Lung microvascular endothelial cell (primary cell): Measurements from ENCODE around the gene CNOT11. TPM values are rescaled to one million over a fixed set of nuclear protein-coding genes. Genes with fewer than 3 reads are reported as not detected.
A peak's percentile ranks its signal among the peaks of the same experiment; 100 is the strongest.
"Not testable (repeated sequence)": the region's sequence is repeated elsewhere in the genome, so short reads cannot be mapped to it uniquely, and the experiment has no call there.

ENCODE experiments used
- DNase-seq, 2 donors: peaks; one replicate each; pipeline versions ENCODE4 v3.0.0 to v3.0.0-alpha.2; 2010; ENCODE audit warnings: low read depth in 2 of 2
- total RNA-seq: library from RNA; depleted of rRNA; stranded (reverse); fragments of >200 nt; gene quantifications from 2 replicates; pipeline ENCODE4 v1.2.1, GENCODE V29; 2014

CNOT11 gene
- total RNA-seq, result 12.9 and 15.7 TPM in 2 replicates

DNA sequence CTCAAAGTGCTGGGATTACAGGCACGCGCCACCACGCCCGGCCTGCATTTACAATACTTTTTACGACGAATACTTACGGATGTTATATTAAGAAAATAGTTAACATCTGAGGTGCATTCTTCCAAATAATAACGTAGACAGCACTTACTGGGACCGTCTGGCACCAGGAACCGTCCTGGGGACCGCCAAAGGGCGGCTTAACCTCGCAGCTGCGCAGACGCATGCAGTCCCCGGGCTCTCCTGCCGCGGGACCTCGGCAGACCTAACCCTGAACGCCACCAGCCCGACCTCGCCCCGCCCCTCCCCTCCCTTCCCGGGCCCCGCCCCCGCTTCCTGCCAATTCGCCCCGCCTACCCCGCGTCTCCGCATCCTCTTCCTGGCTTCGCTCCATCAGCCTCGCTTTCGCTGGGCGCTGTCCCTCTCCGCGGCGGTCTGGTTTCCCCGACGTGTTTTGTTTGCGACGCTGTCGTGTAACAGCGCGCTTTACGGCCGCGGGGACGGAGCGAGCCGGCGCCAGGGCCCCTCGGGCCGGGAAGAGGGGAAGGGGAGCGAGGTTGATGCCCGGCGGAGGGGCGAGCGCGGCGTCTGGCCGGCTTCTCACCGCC is at the start of gene CNOT11:
CNOT11 (plus strand) TSS at position 479 of the 605 bp plus-strand sequence; CDS start at position 558, 79 bp downstream.
- DNase-seq, result peak; percentile 98 to 99

DNA sequence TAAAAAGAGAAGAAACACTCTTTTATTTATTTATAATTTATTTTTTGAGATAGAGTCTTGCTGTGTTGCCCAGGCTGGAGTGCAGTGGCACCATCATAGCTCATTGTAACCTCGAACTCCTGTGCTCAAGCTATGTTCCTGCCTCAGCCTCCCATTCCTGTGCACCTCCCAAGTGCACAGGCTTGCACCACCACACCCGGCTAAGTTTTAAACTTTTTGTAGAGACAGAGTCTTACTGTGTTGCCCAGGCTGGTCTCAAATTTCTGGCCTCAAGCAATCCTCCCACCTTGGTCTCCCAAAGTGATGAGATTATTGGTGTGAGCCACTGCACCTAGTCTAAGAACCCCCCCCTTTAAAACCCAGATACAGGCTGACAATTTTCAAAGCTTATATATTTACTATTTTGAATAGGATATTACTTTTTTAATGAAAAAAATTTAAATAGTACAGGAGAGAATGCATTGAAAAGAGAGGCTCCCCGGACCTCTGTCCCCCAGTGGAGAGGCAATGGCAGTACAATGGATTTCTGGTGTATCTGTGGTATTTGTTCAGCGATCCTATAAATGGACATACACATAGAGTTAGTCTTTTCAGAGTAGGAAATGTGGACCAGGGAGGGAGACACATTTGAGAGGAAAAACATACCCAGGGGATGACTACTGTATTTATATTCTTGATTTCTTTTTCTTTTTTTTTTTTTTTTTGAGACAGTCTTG is 48.1 kb upstream of the CNOT11 start:
- peak in 1 of 2 donors; percentile 5 for DNase-seq

DNA sequence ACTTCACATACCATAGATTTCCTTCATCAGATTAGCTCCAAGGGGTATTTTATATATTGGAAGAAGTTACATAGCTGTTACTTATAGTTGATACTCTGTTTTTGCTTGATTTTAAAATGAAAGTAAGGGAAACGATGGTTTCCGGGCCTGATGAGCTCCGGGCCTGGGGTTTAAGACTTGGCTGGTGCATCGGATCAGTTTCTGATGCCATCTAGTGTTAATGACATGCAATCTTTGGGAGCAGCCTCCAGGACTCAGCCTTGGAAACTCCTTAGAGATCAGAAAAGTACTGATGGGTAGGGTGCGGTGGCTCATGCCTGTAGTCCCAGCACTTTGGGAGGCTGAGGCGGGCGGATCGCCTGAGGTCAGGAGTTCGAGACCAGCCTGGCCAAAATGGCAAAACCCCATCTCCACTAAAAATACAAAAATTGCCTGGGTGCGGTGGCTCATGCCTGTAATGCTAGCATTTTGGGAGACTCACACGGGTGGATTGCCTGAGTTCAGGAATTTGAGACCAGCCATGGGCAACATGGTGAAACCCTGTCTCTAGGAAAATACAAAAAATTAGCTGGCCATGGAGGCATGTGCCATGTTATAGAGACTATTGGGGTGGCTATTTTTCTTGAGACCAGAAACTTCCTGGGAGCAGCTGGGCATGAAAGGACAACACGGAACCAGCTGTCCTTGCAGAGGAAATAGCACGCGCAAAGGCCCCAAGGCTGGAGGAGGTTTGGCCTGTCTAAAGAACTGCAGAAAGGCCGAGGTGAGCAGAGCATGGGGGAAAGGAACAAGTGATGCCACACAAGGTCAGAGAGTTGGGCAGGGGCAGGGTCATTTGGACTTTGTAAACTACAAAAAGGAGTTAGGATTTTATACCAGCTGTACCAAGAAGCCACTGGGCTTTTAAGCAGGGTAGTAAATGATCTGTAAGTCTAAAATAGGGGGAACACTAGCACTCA is 46.9 kb upstream of the CNOT11 start:
- peak; percentile 78 to 88 for DNase-seq

DNA sequence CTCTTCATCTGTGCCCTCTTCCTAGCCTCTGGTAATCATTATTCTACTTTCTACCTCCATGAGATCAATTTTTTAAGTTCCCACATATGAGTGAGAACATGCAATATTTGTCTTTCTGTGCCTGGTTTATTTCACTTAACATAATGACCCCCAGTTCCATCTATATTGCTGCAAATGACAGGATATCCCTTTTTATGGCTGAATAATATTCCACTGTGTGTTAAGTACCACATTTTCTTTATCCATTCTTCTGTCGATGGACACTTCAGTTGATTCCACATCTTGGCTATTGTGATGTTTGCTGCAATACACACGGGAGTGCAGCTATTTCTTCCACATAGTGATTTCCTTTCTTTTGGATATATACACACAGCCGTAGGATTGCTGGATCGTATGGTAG is 43.9 kb upstream of the CNOT11 start:
- DNase-seq, result no peak

DNA sequence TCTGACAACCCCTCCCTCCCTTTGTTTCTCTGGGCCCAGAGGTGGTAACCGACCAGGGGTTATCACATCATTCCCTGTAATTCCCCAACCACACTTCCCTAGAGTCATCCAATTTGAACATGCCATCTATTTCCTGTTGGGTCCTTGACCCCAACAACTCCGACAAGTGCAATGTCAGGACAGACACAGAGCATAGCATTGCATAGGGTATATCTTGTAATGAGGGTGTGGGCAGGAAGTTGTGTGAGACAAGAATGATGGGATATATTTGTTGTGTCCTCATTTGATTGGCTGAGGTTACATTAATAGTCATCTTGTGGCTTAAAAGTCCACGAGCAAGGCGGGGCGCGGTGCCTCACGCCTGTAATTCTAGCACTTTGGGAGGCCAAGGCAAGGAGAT is 33.4 kb upstream of the CNOT11 start:
- DNase-seq, result no peak

DNA sequence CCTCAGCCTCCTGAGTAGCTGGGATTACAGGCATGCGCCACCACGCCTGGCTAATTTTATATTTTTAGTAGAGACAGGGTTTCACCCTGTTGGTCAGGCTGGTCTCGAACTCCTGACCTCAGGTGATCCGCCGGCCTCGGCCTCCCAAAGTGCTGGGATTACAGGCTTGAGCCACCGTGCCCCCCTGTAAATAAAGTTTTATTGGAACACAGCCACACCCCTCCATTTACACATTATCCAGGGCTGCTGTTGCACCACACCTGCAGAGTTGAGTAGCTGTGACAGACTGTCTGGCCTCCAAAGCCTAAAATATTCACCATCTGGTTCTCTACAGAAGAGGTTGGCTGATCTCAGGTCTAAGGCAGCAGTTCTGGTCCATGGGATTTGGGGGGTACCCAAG is 32.6 kb upstream of the CNOT11 start:
- not testable (repeated sequence) for DNase-seq

DNA sequence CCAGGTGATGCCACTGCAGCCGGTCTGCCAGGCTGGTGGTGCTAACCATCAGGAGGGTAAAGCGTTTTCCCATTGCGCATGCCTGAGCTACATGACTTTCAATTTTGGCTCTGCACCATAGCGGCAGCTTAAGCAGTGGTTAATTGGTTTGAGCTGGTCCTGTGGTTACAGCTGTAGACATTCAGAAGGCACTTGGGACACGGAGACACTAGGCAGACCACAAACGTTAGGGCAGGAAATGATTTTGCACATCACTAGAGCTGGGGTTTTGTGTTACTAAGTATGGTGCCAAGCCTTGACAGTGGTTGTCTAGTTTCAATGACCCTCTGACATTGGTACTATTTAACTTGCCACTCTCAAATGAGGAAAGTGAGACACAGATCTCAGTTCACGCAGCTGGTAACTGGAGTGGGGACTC is 28.9 kb upstream of the CNOT11 start:
- no peak for DNase-seq

DNA sequence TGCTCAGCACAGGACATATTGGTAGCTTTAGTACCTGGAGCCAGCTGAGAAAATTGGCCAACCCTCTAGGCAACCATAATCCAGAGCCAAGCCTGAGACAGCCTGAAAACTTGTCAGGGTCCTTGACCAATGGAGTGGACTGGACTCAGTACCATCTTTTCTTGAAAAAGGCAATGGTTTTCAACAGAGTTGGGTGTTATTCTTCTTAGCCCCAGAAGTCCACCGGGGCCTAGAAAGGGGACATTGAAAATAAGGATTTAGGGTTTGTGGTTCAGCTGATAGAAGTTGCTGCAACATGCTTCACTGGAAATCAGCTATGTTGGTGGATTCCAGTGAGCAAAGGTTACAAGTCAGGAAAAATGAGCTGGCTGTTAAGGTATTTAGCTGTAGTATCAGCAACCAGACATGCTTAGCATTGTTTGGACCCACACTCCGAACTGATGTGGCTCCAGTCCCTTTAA is 22.1 kb upstream of the CNOT11 start:
- DNase-seq, result no peak

DNA sequence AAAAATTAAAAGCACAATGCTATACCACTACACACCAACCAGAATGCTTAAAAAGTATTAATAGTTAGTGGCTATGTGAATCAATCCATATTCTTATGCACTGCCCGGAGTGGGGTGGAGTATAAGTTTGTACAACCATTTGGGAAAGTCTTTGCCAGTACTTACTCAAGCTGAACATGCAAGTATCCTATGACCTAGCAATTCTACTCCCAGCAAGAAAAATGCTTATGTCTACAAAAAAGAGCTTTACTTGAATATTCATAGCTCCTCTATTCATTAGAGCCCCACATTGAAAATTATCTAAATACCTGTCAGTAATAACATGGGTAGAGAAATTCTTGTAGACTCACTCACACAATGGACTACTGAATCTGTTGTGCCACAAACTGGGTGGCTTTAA is 21.4 kb upstream of the CNOT11 start:
- DNase-seq, result no peak

DNA sequence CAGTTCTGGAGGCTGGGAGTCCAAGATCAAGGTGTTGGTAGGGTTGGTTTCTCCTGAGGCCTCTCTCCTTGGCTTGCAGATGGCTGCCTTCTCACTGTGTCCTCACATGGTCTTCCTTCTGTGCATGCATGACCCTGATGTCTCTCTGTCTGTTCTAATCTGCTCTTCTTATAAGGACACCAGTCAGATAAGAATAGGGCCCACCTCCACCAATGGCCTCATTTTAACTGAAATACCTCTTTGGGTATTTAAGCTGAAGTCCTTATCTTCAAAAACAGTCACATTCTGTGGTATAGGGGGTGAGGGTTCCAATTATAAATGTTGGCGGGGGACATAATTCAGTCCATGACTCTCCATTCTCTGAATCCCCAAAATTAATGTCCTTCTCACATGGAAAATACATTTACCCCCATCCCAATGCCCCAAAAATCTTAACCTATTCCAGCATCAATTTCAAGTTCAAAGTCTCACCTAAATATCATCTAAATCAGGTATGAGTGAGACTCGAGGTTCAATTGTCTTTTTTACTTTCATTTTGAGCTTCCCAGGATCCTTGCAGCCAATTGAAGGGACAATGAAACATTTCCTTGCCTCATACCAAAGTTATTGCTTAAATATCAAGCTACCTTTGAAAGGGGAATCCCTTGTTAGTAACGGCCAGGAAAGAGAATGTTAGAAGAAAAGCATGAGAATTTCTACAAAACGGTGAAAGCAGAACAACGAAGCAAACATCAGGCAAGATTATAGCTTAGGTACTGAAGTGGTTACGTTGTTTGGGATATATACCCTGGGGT is 20.6 kb upstream of the CNOT11 start:
- no peak for DNase-seq

DNA sequence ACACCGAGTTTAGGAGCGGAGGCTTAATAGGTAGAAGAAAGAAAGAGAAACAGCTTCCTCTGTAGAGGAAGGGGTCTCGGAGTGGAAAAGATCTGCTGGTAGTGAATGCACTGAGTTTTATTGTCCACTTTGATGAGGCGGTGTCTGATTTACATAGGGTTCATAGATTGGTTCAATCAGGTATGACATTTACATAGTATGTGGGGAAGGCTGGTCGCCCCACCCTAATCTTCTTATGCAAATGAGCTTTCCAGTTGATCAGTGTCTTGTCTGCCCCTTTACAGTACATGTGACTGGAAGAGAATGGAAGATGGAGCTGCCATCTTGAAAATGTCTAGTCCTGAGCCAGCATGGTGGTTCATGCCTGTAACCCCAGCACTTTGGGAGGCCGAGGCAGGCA is 19.9 kb upstream of the CNOT11 start:
- DNase-seq, result no peak

DNA sequence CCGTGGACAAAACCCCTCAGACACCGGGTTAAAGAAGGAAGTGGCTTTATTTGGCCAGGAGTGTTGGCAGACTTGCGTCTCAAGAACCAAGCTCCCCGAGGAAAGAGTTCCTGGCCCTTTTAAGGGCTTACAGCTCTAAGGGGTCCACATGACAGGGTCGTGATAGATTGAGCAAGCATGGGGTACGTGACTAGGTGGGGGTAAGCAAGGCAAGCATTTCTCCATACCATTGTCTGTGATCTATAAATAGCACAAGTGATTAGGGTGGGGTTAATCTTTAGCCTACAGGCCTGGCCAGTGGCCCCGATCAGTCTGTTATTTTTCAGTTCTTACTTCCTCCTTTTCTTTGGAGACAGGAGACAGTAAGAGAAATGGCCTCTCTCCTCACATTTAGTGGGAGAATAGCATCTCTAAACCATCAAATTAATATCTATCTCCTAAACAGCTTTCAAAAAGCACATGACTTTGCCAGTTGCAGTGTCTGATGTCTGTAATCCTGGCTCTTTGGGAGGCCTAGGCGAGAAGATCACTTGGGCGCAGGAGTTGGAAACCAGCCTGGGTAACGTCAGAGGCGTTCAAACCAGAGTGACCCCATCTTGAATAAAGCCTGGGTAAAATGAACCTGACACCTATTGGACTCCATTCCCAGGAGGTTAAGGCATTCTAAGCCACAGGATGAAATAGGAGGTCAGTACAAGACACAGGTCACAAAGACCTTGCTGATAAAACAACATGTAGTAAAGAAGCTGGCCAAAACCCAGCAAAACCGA is 18.3 kb upstream of the CNOT11 start:
- no peak for DNase-seq

DNA sequence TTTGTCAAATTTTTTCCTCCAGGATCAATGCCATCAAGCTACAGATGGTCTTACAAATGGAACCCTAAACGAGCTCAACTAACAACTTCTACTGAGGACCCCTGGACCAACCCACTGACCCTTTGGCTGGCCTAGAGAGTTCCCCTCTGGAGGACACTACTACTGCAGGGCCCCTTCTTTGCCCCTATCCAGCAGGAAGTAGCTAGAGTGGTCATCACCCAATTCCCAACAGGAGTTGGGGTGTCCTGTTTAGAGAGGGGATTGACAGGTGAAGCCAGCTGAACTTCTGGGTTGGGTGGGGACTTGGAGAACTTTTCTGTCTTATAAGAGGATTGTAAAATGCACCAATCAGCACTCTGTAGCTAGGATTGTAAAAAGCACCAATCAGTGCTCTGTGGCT is 16.7 kb upstream of the CNOT11 start:
- not testable (repeated sequence) for DNase-seq

DNA sequence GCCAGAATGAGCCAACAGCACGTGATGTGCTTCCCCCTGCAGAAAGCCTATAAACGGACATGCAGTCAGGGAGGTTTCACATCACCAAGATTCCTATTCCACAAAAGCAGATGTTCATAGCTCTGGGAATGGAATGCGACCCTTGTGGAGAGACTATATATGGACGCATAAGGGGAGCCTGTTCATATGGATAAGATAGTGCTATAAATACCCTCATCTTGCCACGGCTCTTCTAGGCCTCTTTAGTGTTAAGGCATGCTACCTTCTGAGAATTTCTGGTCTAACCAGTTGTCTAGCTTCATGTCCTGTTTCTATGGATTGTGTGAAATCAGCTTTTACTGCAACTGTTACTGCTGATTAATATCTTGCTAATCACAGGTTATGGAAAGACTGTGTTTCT is 14.7 kb upstream of the CNOT11 start:
- not testable (repeated sequence) for DNase-seq

DNA sequence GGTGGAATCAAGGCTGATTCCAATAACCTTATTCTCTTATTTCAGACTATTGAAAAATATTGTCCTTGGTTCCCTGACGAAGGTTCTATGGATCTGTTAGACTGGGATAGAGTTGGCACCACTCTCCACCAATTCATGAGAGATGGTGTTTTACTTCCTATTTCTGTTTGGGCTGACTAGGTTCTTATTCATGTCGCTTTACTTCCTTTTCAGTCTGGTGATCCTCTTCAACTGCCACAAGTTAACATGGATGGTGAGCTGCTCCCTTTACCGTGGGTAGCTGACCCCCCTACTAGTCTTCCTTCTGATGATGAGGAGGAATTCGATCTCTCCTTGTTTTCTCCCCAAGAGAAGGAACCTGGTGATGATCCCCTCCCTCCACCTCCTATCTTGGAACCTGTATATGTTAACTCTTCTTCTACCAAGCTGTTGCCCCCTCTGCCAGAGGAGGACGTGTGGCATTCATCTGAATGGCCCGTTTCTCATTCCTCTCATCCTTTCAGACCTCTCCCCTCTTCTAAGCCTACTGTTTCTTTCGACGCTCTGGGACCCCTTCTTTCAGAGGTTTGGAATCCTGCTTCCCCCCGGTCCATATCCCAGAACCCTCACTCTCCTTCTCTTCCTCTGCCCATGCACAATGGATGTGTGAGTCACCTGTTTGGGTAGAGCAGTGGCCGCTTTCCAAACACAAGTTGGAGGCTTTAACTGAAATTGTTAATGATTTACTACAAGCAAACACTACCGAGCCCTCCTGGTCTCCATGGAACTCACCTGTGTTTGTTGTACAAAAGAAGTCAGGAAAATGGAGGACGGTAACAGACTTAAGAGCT is 13.5 kb upstream of the CNOT11 start:
- no peak for DNase-seq

DNA sequence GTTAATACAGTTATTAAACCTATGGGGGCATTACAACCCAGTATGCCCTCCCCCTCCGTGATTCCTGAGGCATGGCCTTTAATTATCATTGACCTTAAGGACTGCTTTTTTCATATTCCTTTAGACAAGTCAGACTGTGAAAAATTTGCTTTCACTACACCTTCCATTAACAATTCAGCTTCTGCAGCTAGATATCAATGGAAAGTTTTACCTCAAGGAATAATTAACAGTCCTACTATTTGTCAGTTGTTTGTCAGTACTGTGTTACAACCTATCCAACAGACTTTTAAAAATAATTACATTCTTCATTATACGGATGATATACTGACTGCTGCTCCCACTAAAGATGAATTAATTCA is 12.9 kb upstream of the CNOT11 start:
- not testable (repeated sequence) for DNase-seq

DNA sequence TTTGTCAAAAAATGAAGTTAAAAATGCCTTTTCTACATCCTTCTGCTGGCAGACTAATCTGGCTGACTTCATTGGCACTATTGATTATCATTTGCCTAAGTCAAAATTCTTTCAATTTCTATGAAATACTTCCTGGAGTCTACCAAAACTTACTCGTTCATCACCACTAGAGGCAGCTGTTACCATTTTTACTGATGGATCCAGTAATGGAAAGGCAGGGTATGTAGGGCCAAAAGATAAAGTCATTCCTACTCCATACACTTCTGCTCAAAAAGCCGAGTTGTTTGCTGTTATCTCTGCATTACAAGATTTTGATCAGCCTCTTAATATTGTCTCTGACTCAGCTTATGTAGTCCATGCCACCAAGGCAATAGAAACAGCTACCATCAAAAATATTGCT is 12.0 kb upstream of the CNOT11 start:
- peak; percentile 35 to 50 for DNase-seq

DNA sequence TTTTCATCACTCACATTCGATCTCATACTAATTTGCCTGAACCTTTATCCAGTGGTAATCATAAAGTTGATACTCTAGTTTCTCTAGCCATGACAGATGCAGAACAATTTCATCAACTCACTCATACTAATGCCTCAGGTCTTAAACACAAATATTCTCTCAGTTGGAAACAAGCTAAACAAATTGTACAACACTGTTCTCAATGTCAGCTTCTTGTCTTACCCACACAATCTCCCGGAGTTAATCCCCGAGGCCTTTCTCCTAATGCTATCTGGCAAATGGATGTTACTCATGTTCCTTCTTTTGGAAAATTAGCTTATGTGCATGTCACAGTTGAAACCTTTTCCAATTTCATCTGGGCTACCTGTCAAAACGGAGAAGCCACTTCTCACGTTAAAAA is 11.5 kb upstream of the CNOT11 start:
- no peak for DNase-seq

DNA sequence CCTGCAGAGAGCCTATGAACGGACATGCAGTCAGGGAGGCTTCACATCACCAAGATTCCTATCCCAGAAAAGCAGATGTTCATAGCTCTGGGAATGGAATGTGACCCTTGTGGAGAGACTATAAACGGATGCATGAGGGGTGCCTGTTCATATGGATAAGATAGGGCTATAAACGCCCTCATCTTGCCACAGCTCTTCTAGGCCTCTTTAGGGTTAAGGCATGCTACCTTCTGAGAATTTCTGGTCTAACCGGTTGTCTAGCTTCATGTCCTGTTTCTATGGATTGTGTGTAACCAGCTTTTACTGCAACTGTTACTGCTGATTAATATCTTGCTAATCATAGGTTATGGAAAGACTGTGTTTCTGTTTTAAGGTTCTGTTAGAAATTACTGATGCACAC is 8.3 kb upstream of the CNOT11 start:
- not testable (repeated sequence) for DNase-seq

DNA sequence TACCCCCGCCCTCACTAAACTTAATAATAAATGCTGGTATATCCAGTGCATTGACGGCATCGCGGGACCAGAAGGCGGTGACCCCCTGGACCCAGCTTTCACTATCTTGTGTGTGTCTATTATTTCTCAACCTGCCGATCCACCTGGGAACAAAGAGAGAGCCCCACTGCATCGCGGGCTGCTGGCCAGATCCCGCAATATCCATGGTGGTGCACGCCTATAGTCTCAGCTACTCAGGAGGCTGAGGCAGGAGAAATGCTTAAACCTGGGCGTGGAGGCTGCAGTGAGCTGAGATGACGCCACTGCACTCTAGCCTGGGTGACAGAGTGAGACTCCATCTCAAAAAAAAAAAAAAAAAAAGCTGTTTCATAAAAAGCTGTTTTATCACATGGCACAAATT is 7.8 kb upstream of the CNOT11 start:
- not testable (repeated sequence) for DNase-seq
